NCI-H526 (cell line): Measurements from ENCODE around the gene KAT2A.

Source experiments
- DNase-seq, 2 experiments: peaks; one replicate each; lab custom pipeline; 2025; lab: John Stamatoyannopoulos, UW

KAT2A gene

GRCh38 chr17:42094375-42095069 is 26.6 kb downstream of the KAT2A start:
- DNase-seq, result no peak

GRCh38 chr17:42092939-42093338 is 28.2 kb downstream of the KAT2A start:
- DNase-seq, result no peak

- no peak for DNase-seq
These were observed 30.0 kb downstream of the KAT2A start for GRCh38 chr17:42090964-42091790.

GRCh38 chr17:42088736-42089135 is 32.4 kb downstream of the KAT2A start:
- DNase-seq, result no peak

GRCh38 chr17:42087736-42088705 is 33.1 kb downstream of the KAT2A start:
- no peak for DNase-seq

- DNase-seq, result no peak
These were observed 34.0 kb downstream of the KAT2A start for GRCh38 chr17:42087042-42087701.

GRCh38 chr17:42081516-42082129 is 39.5 kb downstream of the KAT2A start:
- no peak for DNase-seq

GRCh38 chr17:42079541-42079940 is 41.6 kb downstream of the KAT2A start:
- no peak for DNase-seq

GRCh38 chr17:42078396-42079043 is 42.6 kb downstream of the KAT2A start:
- no peak for DNase-seq

- DNase-seq, result no peak
These were observed 43.4 kb downstream of the KAT2A start for GRCh38 chr17:42077755-42078154.

- DNase-seq, result no peak
These were observed 44.2 kb downstream of the KAT2A start for GRCh38 chr17:42076797-42077559.

GRCh38 chr17:42075789-42076188 is 45.4 kb downstream of the KAT2A start:
- no peak for DNase-seq

- DNase-seq, result peak in 1 of 2 experiments; percentile 25
These were observed 48.6 kb downstream of the KAT2A start for GRCh38 chr17:42072323-42073187.

- no peak for DNase-seq
These were observed 49.4 kb downstream of the KAT2A start for GRCh38 chr17:42071810-42072209.

- DNase-seq, result no peak
These were observed 52.2 kb downstream of the KAT2A start for GRCh38 chr17:42068979-42069378.

- peak; percentile 28 to 73 for DNase-seq
These were observed 53.6 kb downstream of the KAT2A start for GRCh38 chr17:42067371-42068091.

GRCh38 chr17:42065201-42065600 is 56.0 kb downstream of the KAT2A start:
- no peak for DNase-seq
